ENCODE results near the gene ADAMTS7. TPM values are rescaled to one million over a fixed set of nuclear protein-coding genes. Genes with fewer than 3 reads are reported as not detected.
A peak's percentile ranks its signal among the peaks of the same experiment; 100 is the strongest.
"Not testable (repeated sequence)": the region's sequence is repeated elsewhere in the genome, so short reads cannot be mapped to it uniquely, and the experiment has no call there.

ADAMTS7 gene
- total RNA-seq, 1 donor from 2014 or later: 0.48 TPM

DNA sequence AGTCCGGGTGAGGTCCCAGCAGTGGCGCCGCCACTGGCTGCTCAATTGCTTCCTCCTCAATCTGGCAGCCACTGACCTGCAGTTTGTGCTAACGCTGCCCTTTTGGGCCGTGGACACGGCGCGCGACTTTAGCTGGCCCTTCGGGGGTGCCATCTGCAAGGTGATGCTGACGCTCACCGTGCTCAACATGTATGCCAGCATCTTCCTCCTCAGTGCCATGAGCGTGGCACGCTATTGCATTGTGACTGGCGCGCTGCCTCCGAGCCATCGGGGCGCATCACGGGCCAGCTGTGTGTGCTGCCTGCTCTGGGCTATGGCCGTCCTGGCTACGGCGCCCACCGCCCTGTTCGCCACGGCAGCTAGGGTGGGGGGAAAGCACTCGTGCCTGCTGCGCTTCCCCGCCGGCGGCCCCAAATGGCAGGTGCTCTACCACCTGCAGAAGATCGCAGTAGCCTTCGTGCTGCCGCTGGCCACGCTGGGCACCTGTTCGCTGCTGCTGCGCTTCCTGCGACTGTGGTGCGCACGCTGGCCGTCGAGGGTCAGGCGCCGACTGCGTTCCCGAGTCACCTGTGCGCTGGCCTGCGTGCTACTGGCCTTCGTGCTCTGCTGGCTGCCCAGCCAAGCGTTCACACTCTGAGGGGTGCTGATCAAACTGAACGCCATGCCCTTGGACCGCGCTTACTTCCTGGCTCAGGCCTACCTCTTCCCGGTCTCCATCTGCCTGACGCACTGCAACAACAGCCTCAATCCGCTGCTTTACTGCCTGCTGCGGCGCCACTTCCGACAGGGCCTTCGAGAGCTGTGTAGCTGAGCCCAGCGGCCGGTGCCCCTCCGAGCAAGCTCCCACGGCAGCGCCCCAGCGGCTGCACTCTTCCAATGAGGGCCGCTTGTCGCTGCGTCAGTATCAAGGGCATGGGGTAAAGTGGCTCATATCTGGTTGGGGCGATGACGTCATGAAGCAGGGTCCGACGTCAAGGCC is 20.3 kb upstream of the ADAMTS7 start:
- peak; percentile 29 for ATAC-seq

DNA sequence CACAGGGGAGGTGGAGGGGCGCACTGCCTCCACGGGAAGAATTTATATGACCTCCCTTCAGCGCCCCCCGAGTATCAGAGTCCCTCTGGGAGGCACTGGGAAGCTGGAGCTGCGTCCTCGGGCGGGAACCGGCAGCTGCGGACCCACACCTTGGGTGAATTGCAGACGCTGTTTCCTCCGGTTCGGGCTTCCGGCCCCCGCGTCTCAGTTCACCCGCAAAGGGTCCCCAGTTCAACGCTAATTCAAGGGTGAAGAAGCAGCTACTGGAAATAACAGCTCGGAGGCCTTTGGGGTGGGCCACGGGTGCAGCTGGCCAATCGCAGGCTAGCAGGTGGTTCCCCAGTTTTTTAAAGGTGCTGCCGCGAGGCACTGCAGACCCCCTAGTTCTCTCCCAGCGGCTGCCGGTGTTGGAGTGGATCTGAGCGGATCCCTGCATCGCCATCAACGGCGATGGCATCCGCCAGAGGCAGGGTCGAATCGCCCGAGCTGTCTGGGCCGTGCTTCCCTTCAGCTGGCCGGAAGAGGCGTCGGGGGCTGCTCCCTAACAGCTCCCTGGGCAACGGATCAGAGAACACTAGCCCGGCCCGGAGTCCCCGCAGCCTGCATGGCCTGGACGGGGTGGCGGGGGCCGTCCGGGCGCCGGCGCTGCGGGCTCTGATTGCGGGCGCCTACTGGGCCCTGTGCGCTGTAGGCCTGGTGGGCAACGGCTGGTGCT is 19.4 kb upstream of the ADAMTS7 start:
- peak; percentile 17 for ATAC-seq

DNA sequence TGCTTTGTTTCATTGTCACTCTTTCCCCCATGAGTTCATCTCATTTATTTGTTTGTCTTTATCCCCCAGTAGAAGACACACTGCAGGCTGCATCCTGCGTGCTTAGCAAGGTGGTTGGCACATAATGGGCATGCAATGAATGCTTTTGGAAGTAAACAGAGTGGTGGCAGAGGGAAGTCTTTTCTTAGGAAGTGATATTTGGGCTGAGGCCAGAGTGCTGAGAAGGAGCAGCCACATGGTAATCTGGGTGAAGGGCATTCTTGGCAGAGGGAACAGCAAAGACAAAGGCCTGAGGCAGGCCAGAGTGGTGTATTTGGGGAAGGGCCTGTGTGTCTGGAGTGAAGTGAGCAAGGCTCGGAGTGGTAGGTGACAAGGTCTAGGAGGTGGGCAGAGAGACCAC is 17.7 kb upstream of the ADAMTS7 start:
- no peak for ATAC-seq

DNA sequence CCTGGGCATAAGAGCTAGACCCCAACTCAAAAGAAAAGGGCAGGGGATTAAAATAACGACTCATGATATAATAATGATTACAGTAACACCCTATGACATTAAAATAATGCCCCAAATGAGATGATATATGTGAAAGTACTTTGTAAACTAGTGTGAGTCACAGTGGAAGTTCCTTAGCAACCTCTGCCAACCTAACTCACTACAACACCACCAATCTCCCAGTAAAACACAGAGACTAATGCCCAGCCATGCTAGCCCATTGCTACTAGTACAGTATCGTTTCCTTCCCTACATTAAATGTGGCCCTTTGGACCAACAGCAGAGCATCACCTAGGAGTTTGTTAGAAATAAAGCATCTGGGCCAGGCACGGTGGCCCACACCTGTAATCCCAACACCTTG is 11.2 kb upstream of the ADAMTS7 start:
- ATAC-seq: no peak

DNA sequence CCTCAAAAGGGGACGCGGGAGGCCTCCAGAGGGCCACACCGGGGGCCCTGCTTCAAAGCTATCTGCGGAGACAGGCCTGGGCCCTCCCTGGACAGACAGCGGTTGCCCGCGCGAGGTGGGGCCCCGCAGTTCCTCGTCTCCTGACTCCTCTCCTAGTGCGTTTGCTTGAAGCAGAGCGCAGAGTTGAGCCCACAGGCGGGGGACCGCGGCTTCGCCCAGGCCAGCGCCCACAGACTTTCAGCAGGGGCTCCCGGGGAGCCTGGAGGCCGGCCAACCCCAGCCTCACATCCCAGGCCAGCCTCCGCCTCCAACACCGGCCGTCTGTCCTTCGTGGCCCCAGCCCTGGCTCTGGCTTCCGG is 540 bp upstream of the ADAMTS7 start:
- ATAC-seq: peak; percentile 7

DNA sequence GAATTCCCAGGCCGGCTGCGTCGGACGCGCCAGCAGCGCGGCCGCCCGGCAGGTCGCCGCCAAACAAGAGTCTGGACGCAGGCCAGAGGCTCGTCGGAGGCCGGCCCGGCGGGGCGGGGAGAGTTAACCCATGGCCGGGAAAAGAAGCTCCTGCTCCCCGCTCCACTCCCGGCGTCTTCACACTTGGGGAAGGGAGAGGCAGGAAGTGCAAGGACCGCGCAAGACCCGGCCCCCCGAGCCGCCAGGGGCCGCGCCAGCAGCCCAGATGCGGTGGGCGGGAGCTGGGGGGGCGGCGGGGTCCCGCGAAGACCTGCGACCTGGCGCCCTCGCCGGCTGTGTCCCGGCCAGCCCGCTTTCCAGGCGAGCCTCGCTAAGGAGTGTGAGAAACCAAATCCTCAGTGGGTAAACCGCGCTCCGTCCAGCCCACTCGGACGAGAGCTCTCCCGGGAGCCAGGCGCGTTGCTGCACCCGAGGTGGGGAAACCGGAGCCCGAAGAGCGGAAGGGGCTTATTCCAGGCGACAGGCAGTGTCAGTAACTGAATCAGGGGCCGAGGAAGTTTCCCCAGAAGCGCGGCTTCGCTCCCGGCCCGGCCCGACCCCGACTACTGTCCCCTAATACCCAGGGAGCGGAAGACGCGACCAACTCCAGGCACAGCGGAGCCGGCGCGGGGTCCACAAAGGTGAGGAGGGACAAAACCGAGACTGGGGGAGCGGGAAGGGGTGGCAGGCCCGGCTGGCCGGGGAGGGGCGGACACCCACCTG is 721 bp downstream of the ADAMTS7 start:
- ATAC-seq: peak; percentile 19

DNA sequence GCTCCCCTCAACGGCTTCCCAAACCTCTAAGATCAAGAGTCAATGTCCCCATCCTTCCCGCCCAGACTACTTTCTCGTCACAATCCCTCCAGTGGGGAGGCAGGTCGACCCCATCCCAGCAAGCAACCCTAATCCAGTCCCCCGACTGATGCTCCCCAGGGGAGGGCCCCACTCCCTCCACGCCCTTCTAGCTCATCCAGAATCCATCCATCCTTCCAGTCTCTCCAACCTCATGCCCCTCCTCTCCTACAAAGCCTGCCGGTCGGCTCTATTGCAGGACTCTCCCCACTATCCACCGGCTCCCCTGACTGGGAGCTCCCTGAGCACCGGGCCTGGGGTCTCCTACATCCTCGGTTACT is 1.3 kb downstream of the ADAMTS7 start:
- ATAC-seq: no peak

DNA sequence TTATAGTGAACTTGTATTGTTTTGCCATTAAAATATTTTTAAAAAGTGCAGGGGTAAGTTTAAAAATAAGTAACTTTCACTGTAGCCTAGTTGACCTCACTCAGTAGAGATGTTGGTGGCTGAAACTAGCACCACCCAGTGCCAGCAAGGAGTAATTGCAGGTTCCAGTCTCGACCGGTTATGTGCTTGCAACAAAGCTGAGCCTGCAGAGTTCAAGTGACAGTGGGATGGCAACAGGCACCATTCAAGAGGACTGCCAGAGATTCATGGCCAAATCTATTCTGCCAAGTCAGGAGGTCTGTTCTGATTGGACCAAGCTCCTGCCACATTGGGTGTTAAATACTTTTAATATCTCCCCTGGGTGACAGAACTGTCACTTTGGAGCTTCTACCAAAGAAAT is 2.7 kb downstream of the ADAMTS7 start:
- peak; percentile 56 for ATAC-seq

DNA sequence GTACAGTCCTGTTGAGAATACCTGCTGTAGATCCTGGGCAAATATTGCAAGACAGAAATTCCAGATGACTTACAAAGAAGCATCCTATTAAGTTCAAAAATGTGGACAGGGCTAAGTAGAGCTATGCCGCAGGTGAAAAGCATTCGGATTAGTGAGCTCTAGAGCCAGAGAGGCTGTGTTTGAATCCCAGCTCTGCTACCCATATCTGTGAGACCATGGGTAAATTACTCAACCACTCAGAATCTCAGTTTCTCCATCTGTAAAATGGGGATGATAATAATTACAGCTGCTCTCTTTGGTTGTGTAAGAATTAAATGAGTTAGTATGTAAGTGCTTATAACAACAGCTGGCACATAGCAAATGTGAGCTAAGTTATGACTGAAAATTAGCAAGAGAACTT is 3.9 kb downstream of the ADAMTS7 start:
- ATAC-seq: no peak

DNA sequence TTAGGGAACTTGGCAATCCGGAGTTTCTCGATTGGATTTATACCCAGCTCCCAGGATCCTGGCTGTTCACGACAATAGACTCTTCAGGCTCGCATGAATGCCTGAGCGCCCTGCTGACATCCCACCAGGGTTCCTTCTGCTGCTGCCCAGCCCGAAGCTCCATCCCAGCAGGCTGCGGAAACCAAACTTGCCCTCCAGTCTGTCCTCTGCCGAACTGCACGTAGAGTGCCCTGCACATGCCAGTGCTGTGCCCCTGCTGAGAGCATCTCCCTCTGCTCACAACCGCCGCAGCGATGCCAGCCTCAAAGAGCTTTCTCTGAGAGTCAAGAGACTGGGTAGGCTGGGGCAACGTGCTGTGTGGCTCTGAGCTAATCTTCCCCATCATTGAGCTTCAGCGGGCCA is 6.9 kb downstream of the ADAMTS7 start:
- ATAC-seq: no peak

DNA sequence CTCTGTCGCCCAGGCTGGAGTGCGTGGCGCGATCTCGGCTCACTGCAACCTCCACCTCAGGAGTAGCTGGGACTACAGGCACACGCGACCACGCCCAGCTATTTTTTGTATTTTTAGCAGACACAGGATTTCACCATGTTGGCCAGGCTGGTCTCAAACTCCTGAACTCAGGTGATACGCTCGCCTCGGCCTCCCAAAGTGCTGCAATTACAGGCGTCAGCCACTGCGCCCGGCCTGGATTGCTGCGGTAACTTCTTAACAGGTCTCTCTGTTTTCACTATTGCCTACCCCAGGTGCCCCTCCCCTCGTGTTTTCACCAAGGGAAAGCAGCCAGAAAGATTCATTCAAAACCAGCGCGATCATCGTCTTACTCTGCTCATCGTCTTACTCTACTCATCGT is 10.5 kb downstream of the ADAMTS7 start:
- ATAC-seq: no peak

DNA sequence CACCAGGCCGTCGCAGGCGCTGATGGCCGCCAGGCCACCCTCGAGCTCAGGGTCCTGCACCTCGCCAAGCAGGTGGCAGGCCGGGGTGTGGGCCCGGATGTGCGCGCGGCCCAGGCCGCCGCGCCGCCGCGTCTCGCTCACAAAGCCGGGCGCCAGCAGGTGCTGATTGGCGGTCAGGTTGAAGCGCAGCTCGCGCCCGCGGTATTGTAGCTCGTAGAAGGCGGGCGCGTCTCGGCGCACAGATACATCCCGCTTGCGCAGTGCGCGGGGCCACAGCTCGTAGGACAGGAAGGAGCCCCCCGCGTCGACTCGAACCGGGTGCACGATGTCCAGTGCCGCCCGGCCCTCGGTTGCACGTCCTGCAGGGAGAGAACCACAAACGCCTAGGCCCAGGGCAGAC is 11.1 kb downstream of the ADAMTS7 start:
- ATAC-seq: no peak

DNA sequence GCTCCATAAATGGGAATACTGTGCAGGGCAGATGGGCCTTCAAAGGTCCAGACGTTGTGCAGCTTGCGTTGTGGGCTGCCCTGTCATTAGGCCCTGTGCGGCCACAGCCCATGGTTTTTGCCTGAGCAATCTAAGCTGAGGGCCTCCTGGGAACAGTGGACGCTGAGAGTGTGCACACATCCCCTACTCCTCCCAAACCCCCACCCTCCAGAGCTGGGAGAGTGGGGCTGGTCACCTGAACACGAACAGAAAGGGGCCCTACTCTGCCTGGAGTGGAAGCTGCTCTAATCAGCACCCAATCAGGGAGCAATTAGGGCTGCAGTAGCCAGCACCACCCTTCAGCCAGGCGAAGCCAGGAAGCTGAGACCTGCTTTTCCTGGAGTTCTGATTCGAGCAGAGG is 12.2 kb downstream of the ADAMTS7 start:
- ATAC-seq: not testable (repeated sequence)

DNA sequence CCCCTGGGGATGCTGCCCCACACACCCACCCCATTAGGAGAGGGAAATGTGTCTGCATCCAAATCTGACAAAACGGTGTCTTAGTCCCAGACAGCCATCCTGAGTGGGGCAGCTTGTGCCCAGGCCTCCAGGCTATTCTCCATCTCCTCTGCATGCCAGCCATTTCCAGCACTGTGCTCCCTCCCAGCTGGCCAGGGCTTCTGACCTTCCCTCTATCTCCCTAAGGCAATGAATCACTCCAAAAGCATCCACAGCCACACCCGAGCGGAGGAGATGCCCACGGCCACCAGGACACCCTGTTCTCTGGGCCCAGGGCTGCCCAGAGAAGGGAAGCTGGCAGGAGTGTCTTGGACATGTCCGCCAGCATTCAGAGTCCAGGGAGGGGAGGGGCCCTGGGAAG is 12.9 kb downstream of the ADAMTS7 start:
- ATAC-seq: not testable (repeated sequence)

DNA sequence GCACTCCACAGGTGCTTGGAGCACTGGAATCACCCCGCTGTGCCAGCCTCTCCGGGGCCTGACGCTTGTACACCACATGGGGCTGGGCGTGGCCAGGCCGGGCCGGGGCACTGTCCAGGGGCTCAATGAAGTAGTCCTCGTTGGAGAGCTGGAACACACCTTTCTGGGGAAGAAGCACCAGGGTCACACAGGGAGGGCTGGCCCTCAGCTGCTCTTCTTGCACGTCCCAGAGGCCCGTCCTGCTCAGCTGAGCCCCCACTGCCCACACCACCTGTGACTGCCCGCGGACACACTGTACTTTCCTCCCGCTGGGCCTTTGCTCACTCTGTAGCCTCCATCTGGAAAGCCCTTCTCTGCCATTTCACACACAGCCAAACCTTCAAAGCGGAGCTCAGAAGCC is 13.3 kb downstream of the ADAMTS7 start:
- no peak for ATAC-seq

DNA sequence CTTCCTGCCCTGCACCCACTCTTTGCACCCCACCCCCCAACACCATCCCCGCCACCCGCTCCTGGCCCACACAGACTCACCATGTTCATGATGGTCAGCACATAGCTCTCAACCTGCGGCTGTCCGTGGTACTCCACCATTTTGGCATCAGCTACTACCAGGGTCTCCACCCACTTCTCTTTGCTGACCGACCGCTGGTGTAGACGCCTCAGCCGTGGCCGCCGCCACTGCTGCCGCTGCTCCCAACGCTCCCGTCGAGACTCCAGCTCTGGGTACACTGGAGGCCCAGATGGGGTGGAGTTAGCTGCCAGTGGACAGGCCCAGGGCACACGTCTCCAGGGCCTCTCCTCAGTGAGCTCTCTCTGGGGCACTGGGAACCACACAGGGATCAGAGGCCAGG is 14.8 kb downstream of the ADAMTS7 start:
- no peak for ATAC-seq

DNA sequence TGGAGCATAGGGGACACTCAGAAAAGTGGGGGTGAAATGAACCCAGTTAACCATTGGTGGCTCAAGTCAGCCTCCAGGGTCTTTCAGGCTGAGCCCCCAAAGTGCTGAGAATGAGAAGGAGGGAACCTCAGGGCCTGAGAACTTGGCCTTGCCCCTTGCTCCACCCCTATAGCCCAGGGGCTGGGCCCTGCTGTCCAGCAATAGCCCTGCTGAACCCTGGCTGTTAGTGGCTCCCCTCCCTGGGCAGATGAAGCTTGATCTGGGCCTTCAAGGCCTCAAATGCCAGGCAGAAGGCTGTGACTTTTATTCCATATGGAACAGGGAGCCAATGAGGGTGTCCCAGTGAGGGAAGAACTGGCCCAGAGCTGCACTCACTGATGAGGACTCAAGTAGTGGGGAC is 16.2 kb downstream of the ADAMTS7 start:
- no peak for ATAC-seq

DNA sequence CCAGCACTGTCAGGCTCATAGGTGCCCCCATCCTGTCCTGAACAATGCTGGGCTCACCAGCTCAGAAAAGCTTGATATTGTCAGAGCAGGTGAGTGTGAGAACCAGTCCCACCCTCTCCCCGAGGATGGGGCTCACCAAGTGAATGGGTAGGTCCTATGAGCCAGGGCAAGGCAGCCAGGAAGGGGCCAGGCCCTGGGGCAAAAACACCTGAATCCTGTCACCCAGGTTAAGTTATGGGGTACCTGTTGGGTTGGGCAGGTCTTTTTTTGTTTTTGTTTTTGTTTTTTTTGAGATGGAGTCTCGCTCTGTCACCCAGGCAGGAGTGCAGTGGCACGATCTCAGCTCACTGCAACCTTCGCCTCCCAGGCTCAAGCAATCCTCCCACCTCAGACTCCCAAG is 16.8 kb downstream of the ADAMTS7 start:
- ATAC-seq: not testable (repeated sequence)

DNA sequence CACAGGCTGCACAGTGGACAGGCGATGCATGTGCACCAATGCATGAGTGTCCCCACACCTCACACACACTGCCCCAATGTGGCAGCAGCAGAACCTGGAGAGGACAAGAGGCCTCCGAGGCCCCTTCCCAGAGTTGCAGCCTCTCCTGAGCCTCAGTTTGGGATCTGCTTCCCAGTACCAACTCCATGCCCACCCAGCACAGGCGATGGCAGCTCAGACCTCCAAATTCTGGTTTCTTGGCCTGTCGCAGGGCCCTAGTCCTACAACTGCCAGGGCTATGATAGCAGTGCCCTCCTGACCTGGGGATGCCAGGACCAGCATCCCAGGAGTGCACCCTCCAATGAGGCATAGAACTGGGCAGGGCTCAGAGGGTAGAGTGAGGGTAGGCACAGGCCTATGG is 19.9 kb downstream of the ADAMTS7 start:
- ATAC-seq: no peak

DNA sequence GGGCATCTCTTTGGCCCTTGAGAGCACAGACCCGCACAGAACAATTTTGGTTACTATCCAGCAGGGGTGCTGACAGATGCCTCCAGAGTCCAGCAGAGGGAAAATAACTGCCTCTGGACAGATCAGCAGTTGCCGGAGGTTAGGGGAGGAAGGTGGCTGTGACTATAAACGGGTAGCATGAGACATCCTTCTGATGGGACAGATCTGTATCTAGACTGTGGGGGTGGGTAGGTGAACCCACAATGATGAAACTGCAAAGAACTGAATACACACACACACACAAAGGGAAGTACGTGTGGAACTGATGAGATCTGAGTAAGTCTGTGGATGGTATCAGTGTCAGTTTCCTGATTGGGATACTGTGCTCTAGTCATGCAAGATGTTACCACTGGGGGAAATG is 21.2 kb downstream of the ADAMTS7 start:
- no peak for ATAC-seq

DNA sequence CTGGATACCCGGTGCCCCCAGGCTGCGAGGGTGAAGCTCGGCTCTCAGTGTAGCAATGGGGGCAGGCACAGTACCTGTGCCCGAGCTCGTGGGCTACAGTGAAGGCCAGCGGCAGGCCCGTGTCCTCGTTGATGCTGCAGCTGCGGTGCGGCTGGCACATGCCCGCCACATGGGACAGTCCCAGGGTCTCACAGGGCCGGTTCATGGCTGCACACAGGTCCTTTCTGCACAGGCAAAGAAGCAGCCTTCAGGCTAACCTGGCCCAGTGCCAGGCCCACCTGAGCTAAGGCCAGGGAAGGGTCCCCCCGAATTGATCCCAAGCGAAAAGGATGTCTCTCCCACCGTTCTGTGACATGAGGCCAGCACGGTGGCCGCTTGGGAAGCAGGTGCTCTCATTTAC is 21.6 kb downstream of the ADAMTS7 start:
- no peak for ATAC-seq

DNA sequence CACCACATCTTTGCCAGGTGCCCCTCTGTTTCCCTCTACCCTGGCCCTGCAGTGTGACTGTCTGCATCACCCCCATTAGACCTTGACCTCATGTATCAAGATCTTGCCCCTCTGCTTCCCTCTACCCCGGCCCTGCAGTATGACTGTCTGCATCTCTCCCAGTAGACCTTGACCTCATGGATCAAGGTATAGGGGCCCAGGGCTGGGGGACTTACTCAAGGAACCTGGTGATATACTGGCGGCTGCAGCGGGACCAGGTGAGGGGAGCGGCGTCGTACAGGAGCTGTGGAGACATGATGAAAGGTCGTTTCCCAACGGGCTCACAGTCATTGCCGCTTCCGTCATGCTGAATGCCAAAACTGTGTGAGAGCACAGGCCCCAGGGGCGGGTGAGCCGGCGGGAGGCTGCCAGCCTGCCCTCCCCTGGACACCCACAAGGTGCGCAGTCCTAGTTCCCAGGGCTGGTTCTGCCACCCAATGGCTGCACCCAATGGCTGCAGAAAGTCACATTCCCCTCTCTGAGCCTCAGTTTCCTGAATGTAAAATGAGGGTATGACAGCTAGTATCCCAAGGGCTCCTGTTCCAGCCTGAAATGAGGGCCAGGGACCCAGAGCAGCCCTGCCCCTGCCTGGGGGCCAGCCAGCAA is 23.1 kb downstream of the ADAMTS7 start:
- ATAC-seq: peak; percentile 45

DNA sequence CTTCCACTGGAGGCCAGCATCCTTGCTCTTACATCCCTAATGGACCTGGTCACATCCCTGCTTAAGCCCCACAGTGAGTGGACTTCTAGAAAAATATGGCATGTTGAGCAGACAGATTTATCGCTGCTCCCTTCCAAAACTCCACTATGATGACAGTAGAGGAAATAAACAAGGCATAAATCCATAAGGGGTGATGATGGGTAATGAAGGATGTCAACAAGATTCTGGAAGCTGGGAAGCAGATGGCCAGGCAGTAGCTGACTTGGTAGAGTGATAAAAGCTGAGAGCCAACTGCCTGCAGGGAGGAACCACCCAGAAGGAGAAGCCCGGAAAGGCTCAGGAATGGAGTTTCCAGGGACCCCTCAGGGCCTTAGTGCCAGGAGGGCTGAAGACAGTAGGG is 28.9 kb downstream of the ADAMTS7 start:
- ATAC-seq: not testable (repeated sequence)
